ENCODE data around the gene KNCN.

Gene KNCN

DNA sequence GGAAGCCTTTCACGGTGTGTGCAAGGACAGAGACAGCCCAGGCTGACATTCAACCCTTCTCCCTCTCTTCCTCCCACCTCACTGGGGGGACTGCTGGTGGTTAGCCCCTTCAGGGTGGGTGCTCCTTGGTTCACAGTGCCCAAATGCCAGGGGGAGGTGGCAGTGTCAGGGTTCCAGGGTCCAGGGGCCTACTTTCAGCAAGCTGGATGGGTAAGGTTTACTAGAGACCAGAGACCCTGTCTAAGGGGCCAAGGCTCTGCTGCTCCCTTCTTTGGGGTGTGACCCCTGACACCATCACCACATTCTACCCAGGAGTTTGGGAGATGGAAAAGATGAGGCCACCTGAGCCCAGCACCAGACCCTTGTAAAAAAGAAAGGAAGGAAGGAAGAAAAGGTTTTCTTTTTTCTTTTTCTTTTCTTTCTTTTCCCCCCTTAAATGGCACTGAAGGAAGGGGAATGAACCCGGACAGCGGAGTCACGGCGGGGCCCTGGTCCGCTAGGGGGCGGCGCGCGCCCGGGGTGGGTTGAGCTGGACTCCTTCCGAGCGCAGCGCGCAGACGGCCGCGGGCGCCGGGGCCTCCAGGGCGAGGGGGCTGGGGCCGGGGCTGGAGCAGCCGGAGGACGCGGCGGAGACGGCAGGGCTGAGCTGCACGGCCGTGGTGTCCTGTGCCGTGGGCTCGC is 18.8 kb downstream of the KNCN start:
- TF ChIP-seq POLR2AphosphoS5 (IDR thresholded peaks at IDR 0.05; ENCODE audit: low read depth, low read length) (no peak), TAF1 (IDR thresholded peaks at IDR 0.05; ENCODE audit: borderline replicate concordance, insufficient read depth, low read length) (no peak), SIN3A (IDR thresholded peaks at IDR 0.05; ENCODE audit: borderline replicate concordance, insufficient read depth, low read length) (no peak), FOXP2 (optimal IDR thresholded peaks at IDR 0.05; ENCODE audit: borderline replicate concordance, extremely low read depth, extremely low read length, insufficient read depth) (no peak)
- TF ChIP-seq, protein P1, sequence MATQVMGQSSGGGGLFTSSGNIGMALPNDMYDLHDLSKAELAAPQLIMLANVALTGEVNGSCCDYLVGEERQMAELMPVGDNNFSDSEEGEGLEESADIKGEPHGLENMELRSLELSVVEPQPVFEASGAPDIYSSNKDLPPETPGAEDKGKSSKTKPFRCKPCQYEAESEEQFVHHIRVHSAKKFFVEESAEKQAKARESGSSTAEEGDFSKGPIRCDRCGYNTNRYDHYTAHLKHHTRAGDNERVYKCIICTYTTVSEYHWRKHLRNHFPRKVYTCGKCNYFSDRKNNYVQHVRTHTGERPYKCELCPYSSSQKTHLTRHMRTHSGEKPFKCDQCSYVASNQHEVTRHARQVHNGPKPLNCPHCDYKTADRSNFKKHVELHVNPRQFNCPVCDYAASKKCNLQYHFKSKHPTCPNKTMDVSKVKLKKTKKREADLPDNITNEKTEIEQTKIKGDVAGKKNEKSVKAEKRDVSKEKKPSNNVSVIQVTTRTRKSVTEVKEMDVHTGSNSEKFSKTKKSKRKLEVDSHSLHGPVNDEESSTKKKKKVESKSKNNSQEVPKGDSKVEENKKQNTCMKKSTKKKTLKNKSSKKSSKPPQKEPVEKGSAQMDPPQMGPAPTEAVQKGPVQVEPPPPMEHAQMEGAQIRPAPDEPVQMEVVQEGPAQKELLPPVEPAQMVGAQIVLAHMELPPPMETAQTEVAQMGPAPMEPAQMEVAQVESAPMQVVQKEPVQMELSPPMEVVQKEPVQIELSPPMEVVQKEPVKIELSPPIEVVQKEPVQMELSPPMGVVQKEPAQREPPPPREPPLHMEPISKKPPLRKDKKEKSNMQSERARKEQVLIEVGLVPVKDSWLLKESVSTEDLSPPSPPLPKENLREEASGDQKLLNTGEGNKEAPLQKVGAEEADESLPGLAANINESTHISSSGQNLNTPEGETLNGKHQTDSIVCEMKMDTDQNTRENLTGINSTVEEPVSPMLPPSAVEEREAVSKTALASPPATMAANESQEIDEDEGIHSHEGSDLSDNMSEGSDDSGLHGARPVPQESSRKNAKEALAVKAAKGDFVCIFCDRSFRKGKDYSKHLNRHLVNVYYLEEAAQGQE (IDR thresholded peaks at IDR 0.05; ENCODE audit: insufficient read depth in 1 of 2, low read depth in 2 of 2, low read length in 2 of 2), result no peak

DNA sequence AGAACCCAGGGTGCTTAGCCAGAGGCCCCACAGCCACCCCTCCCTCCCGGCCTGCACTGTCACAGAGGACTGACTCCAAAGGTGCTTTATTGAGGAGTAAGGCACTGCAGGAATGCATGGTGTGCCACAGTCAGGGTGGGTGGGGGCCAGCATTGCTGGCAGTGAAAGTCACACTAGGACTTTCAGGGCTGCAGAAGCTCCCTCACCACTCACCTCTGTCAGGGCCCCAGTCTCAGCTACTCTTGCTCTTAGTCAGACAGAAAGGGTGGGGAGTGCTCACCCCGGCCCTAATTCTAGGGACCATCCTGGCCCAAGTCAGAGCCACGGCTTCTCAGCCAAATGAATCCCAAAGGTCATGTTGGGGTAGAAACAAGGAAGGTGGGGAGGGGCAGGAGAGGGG is 19.4 kb downstream of the KNCN start:
- TF ChIP-seq POLR2AphosphoS5 (IDR thresholded peaks at IDR 0.05; ENCODE audit: low read depth, low read length) (no peak), TAF1 (IDR thresholded peaks at IDR 0.05; ENCODE audit: borderline replicate concordance, insufficient read depth, low read length) (no peak), SIN3A (IDR thresholded peaks at IDR 0.05; ENCODE audit: borderline replicate concordance, insufficient read depth, low read length) (no peak), FOXP2 (optimal IDR thresholded peaks at IDR 0.05; ENCODE audit: borderline replicate concordance, extremely low read depth, extremely low read length, insufficient read depth) (no peak)
- TF ChIP-seq, protein P1 (IDR thresholded peaks at IDR 0.05; ENCODE audit: insufficient read depth in 1 of 2, low read depth in 2 of 2, low read length in 2 of 2), result no peak

DNA sequence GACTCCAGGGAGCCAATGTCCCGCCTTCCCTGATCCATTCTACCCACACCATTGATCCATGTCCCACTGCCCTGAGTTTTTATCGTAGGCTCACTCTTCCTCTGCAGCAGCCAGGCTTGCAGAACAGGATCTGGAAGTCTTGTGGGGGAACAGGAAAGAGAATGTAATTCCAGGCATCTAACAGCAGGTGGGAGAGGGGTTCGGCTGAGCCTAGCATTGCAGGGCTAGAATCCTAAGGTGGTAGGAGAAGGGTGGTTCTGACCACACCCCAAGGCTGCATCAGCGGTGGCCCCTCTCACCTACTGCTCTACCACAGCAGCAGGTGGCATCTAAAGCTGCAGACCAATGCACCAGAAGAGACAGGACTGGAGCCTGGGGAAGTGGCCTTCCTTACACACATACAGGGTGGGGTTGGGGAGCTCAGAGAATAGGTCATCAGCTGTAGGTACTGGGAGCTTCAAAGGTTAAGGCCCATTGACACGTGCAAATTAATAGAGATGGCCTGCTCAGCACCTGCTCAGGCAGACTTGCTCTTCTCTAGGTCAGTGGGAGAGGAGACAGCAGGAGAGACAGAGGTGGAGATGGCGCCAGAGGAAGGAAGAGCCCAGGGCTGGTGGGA is 20.5 kb downstream of the KNCN start:
- TF ChIP-seq TAF1 (IDR thresholded peaks at IDR 0.05; ENCODE audit: borderline replicate concordance, insufficient read depth, low read length), result no peak
- TF ChIP-seq, protein P1 (IDR thresholded peaks at IDR 0.05; ENCODE audit: insufficient read depth in 1 of 2, low read depth in 2 of 2, low read length in 2 of 2), result no peak
- no peak for TF ChIP-seq FOXP2 (optimal IDR thresholded peaks at IDR 0.05; ENCODE audit: borderline replicate concordance, extremely low read depth, extremely low read length, insufficient read depth)
- no peak for TF ChIP-seq SIN3A (IDR thresholded peaks at IDR 0.05; ENCODE audit: borderline replicate concordance, insufficient read depth, low read length)
- no peak for TF ChIP-seq POLR2AphosphoS5 (IDR thresholded peaks at IDR 0.05; ENCODE audit: low read depth, low read length)

DNA sequence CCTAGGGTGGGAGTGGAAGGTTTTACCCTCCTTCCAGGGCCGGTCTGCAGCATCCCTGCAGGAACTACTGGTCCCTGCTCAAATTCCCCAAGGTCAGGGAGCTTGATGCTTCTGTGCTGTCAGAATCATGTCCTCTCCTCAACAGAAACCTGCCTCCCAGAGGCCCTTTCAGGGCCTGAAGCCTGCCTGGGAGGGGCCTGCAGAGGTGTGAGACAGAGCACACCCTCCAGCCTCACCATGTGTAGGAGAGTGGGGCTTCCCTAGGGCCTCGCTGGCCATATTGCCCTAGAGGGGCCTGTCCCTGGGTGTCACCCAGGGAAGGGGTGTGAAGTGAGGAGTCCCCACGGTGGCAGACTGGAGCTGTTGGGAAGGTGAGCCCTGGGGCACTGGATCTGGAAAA is 21.1 kb downstream of the KNCN start:
- TF ChIP-seq, protein P1 (IDR thresholded peaks at IDR 0.05; ENCODE audit: insufficient read depth in 1 of 2, low read depth in 2 of 2, low read length in 2 of 2), result no peak
- TF ChIP-seq POLR2AphosphoS5 (IDR thresholded peaks at IDR 0.05; ENCODE audit: low read depth, low read length) (no peak), SIN3A (IDR thresholded peaks at IDR 0.05; ENCODE audit: borderline replicate concordance, insufficient read depth, low read length) (no peak), TAF1 (IDR thresholded peaks at IDR 0.05; ENCODE audit: borderline replicate concordance, insufficient read depth, low read length) (no peak), FOXP2 (optimal IDR thresholded peaks at IDR 0.05; ENCODE audit: borderline replicate concordance, extremely low read depth, extremely low read length, insufficient read depth) (no peak)
